ENCODE results near the gene MTR.
A peak's percentile ranks its signal among the peaks of the same experiment; 100 is the strongest.

The MTR gene

GRCh38 chr1:236785477-236785876 lies 9.6 kb upstream of the MTR start:
- DNase-seq: no peak

- no peak for DNase-seq
These were observed 8.6 kb upstream of the MTR start for GRCh38 chr1:236786453-236786852.

GRCh38 chr1:236794585-236795034 lies 482 bp upstream of the MTR start:
- no peak for DNase-seq

- peak; percentile 39 for DNase-seq
These were observed 920 bp downstream of the MTR start for GRCh38 chr1:236795757-236796667.

GRCh38 chr1:236799001-236799400 lies 3.9 kb downstream of the MTR start:
- no peak for DNase-seq

GRCh38 chr1:236800002-236800620 lies 5.0 kb downstream of the MTR start:
- no peak for DNase-seq

GRCh38 chr1:236800623-236801022 lies 5.5 kb downstream of the MTR start:
- no peak for DNase-seq

GRCh38 chr1:236802264-236802663 lies 7.2 kb downstream of the MTR start:
- no peak for DNase-seq

GRCh38 chr1:236806634-236807033 lies 11.5 kb downstream of the MTR start:
- DNase-seq: no peak

GRCh38 chr1:236808005-236808404 lies 12.9 kb downstream of the MTR start:
- no peak for DNase-seq

GRCh38 chr1:236808564-236809130 lies 13.6 kb downstream of the MTR start:
- no peak for DNase-seq

- DNase-seq: no peak
These were observed 14.1 kb downstream of the MTR start for GRCh38 chr1:236809148-236809547.

GRCh38 chr1:236810018-236810417 lies 14.9 kb downstream of the MTR start:
- DNase-seq: no peak

GRCh38 chr1:236812334-236813030 lies 17.4 kb downstream of the MTR start:
- no peak for DNase-seq

GRCh38 chr1:236815941-236816340 lies 20.8 kb downstream of the MTR start:
- DNase-seq: no peak

- no peak for DNase-seq
These were observed 24.8 kb downstream of the MTR start for GRCh38 chr1:236819856-236820255.

GRCh38 chr1:236821091-236821627 lies 26.1 kb downstream of the MTR start:
- no peak for DNase-seq

- no peak for DNase-seq
These were observed 28.5 kb downstream of the MTR start for GRCh38 chr1:236823559-236823958.

- DNase-seq: no peak
These were observed 34.0 kb downstream of the MTR start for GRCh38 chr1:236829085-236829484.

- DNase-seq: no peak
These were observed 35.0 kb downstream of the MTR start for GRCh38 chr1:236830116-236830515.

- DNase-seq: no peak
These were observed 35.5 kb downstream of the MTR start for GRCh38 chr1:236830560-236830959.

GRCh38 chr1:236833575-236833974 lies 38.5 kb downstream of the MTR start:
- DNase-seq: no peak

- no peak for DNase-seq
These were observed 39.8 kb downstream of the MTR start for GRCh38 chr1:236834876-236835275.

Data from NCI-H526 treated with DMSO at 0.1 percent for 48 hours (cell line).